Measurements from ENCODE around the gene SERGEF.

GRCh38 chr11:17753153-17753552 lies 259.7 kb downstream of the SERGEF start:
- no peak for TF ChIP-seq CTCF (IDR thresholded peaks at IDR 0.05 in 4 of 5, conservative IDR thresholded peaks at IDR 0.05 in 1 of 5)
- TF ChIP-seq POLR2A (IDR thresholded peaks at IDR 0.05) = no peak
